Trophoblast cell (in vitro differentiated cells and primary cell): ENCODE measurements around the gene VPS26C.

Source experiments
- DNase-seq, 2 donors: peaks; one replicate each; pipeline ENCODE4 v3.0.0-alpha.2; 2016
- H2AFZ ChIP-seq: 2 replicates; pipeline ENCODE4 v1.6.1; 2013; ENCODE audit warnings: low read length, moderate library complexity, mild to moderate bottlenecking; ENCODE audit not compliant: insufficient read depth, poor library complexity
- H2AK5ac ChIP-seq: 2 replicates; pipeline ENCODE4 v1.6.1; 2013; ENCODE audit warnings: mild to moderate bottlenecking, low read length
- H2BK120ac ChIP-seq: 2 replicates; pipeline ENCODE4 v1.6.1; 2013; ENCODE audit warnings: low read length, mild to moderate bottlenecking, moderate library complexity; ENCODE audit not compliant: insufficient read depth, poor library complexity
- H2BK12ac ChIP-seq: 2 replicates; pipeline ENCODE4 v1.6.1; 2013; ENCODE audit warnings: mild to moderate bottlenecking, low read length, moderate library complexity
- H2BK5ac ChIP-seq: 2 replicates; pipeline ENCODE4 v1.6.1; 2013; ENCODE audit warnings: low read length, low read depth, moderate library complexity, mild to moderate bottlenecking; ENCODE audit not compliant: poor library complexity
- H3K14ac ChIP-seq: 2 replicates; pipeline ENCODE4 v1.6.1; 2013; ENCODE audit warnings: mild to moderate bottlenecking, low read length
- H3K18ac ChIP-seq: 2 replicates; pipeline ENCODE4 v1.6.1; 2013; ENCODE audit warnings: mild to moderate bottlenecking, low read length
- H3K23ac ChIP-seq: 2 replicates; pipeline ENCODE4 v1.6.1; 2013; ENCODE audit warnings: low read length
- H3K27ac ChIP-seq: 2 replicates; pipeline ENCODE4 v1.5.1; 2013; ENCODE audit warnings: low read depth, mild to moderate bottlenecking, inconsistent platforms, low read length, moderate library complexity
- H3K27me3 ChIP-seq: 2 replicates; pipeline ENCODE4 v1.6.1; 2013; ENCODE audit warnings: inconsistent platforms, mild to moderate bottlenecking, low read length, moderate library complexity; ENCODE audit not compliant: insufficient read depth
- H3K36me3 ChIP-seq, 2 experiments: 1 replicate in 1 of 2; 2 replicates in 1 of 2; pipeline ENCODE4 v1.6.1; 2013; ENCODE audit warnings: low read length in 2 of 2, mild to moderate bottlenecking in 2 of 2, moderate library complexity in 1 of 2; ENCODE audit not compliant: insufficient read depth in 2 of 2, control insufficient read depth in 1 of 2
- H3K4ac ChIP-seq: 2 replicates; pipeline ENCODE4 v1.6.1; 2013; ENCODE audit warnings: low read depth, mild to moderate bottlenecking, low read length, moderate library complexity
- H3K4me1 ChIP-seq, 2 experiments: 1 replicate in 1 of 2; 2 replicates in 1 of 2; pipeline ENCODE4 v1.6.1; 2013; ENCODE audit warnings: low read length in 2 of 2, mild to moderate bottlenecking in 2 of 2, moderate library complexity in 1 of 2; ENCODE audit not compliant: insufficient read depth in 2 of 2, control insufficient read depth in 1 of 2
- H3K4me2 ChIP-seq: 2 replicates; pipeline ENCODE4 v1.6.1; 2013; ENCODE audit warnings: inconsistent platforms, mild to moderate bottlenecking, low read length, moderate library complexity
- H3K4me3 ChIP-seq: 2 replicates; pipeline ENCODE4 v1.5.1; 2013; ENCODE audit warnings: mild to moderate bottlenecking, low read depth, low read length, inconsistent platforms
- H3K79me1 ChIP-seq: one replicate; pipeline ENCODE4 v1.6.1; 2013; ENCODE audit warnings: low read length
- H3K79me2 ChIP-seq: 2 replicates; pipeline ENCODE4 v1.6.1; 2013; ENCODE audit warnings: low read length, mild to moderate bottlenecking; ENCODE audit not compliant: control insufficient read depth, insufficient read depth, poor library complexity
- H3K9ac ChIP-seq: 2 replicates; pipeline ENCODE4 v1.6.1; 2013; ENCODE audit warnings: mild to moderate bottlenecking, low read length
- H3K9me3 ChIP-seq: 2 replicates; pipeline ENCODE4 v1.6.1; 2013; ENCODE audit warnings: low read depth, mild to moderate bottlenecking, control low read depth, inconsistent platforms, low read length; ENCODE audit not compliant: insufficient read depth
- H4K12ac ChIP-seq: 2 replicates; pipeline ENCODE4 v1.6.1; 2013; ENCODE audit warnings: low read depth, mild to moderate bottlenecking, low read length, moderate library complexity
- H4K8ac ChIP-seq: 2 replicates; pipeline ENCODE4 v1.6.1; 2013; ENCODE audit warnings: low read depth, mild to moderate bottlenecking, low read length, moderate library complexity
- H4K91ac ChIP-seq: one replicate; pipeline ENCODE4 v1.6.1; 2013; ENCODE audit warnings: low read depth, mild to moderate bottlenecking, low read length, moderate library complexity
- WGBS: extraction: QIAGEN DNeasy Blood & Tissue Kit; methylation state at CpG from one replicate; pipeline ENCODE4 v1.1.7; 2013; ENCODE audit warnings: missing lambda C conversion rate; ENCODE audit not compliant: insufficient read length, insufficient coverage; ENCODE audit errors: extremely low coverage; 5-methylcytosine and 5-hydroxymethylcytosine counted together

The VPS26C gene

GRCh38 chr21:37220981-37221664 lies 46.0 kb downstream of the VPS26C start:
- H2AK5ac ChIP-seq, result no peak overlapping the region
- H2BK5ac ChIP-seq, result no peak overlapping the region
- no peaks in the 10 kb centered on the region for H3K79me2 ChIP-seq
- no peak overlapping the region for H3K18ac ChIP-seq
- no peak overlapping the region for H3K23ac ChIP-seq
- H2BK120ac ChIP-seq, result no peak overlapping the region
- peak overlapping the region; percentile 43 for H3K4me3 ChIP-seq
- H3K9me3 ChIP-seq, result peaks cover 9% of the 10 kb centered on the region
- no CpG with 5 or more reads among the region's 46 CpGs for WGBS
- no peaks in the 10 kb centered on the region for H3K27me3 ChIP-seq
- peaks cover 0 to 3% of the 10 kb centered on the region in 2 experiments for H3K4me1 ChIP-seq
- no peak overlapping the region for H3K27ac ChIP-seq
- H3K4ac ChIP-seq, result no peak overlapping the region
- peak overlapping the region; percentile 13 for H2AFZ ChIP-seq
- H3K9ac ChIP-seq, result no peak overlapping the region
- H3K4me2 ChIP-seq, result peak overlapping the region; percentile 68
- H3K79me1 ChIP-seq, result no peaks in the 10 kb centered on the region
- peak overlapping the region; percentile 47 for H4K8ac ChIP-seq
- H4K12ac ChIP-seq, result no peak overlapping the region
- H3K14ac ChIP-seq, result no peak overlapping the region
- H4K91ac ChIP-seq, result no peak overlapping the region
- peak; percentile 96 for DNase-seq
- H3K36me3 ChIP-seq, result peaks cover 17 to 23% of the 10 kb centered on the region in 2 experiments
- H2BK12ac ChIP-seq, result no peak overlapping the region

- H3K4me2 ChIP-seq, result peak overlapping the region; percentile 68
- H3K9ac ChIP-seq, result no peak overlapping the region
- H4K91ac ChIP-seq, result no peak overlapping the region
- H3K4me3 ChIP-seq, result peak overlapping the region; percentile 43
- H2AK5ac ChIP-seq, result no peak overlapping the region
- no peak overlapping the region for H2BK120ac ChIP-seq
- no peak overlapping the region for H4K8ac ChIP-seq
- no peak overlapping the region for H4K12ac ChIP-seq
- no peak for DNase-seq
- no peak overlapping the region for H3K23ac ChIP-seq
- no peak overlapping the region for H2BK5ac ChIP-seq
- no peak overlapping the region for H2BK12ac ChIP-seq
- H3K27ac ChIP-seq, result no peak overlapping the region
- H3K9me3 ChIP-seq, result peaks cover 9% of the 10 kb centered on the region
- H3K18ac ChIP-seq, result no peak overlapping the region
- H3K36me3 ChIP-seq, result peaks cover 15 to 18% of the 10 kb centered on the region in 2 experiments
- WGBS, result no CpG with 5 or more reads among the region's 35 CpGs
- peaks cover 0 to 3% of the 10 kb centered on the region in 2 experiments for H3K4me1 ChIP-seq
- H3K79me1 ChIP-seq, result no peaks in the 10 kb centered on the region
- H3K14ac ChIP-seq, result no peak overlapping the region
- H2AFZ ChIP-seq, result peak overlapping the region; percentile 13
- no peaks in the 10 kb centered on the region for H3K79me2 ChIP-seq
- no peaks in the 10 kb centered on the region for H3K27me3 ChIP-seq
- H3K4ac ChIP-seq, result no peak overlapping the region
Observed at GRCh38 chr21:37220433-37220980, 46.6 kb downstream of the VPS26C start.

GRCh38 chr21:37219761-37220432 lies 47.2 kb downstream of the VPS26C start:
- Histone ChIP-seq H2BK5ac (no peak overlapping the region), H3K79me2 (no peaks in the 10 kb centered on the region), H3K4me1 (peaks cover 0 to 3% of the 10 kb centered on the region in 2 experiments), H3K18ac (no peak overlapping the region), H3K27ac (no peak overlapping the region), H3K4me3 (no peak overlapping the region), H2BK120ac (no peak overlapping the region), H2AFZ (no peak overlapping the region), H3K27me3 (no peaks in the 10 kb centered on the region), H3K9ac (no peak overlapping the region), H2AK5ac (no peak overlapping the region), H2BK12ac (no peak overlapping the region), H3K4me2 (peak overlapping the region; percentile 68), H3K14ac (no peak overlapping the region), H3K9me3 (peaks cover 8% of the 10 kb centered on the region), H3K79me1 (no peaks in the 10 kb centered on the region), H3K23ac (no peak overlapping the region), H4K91ac (no peak overlapping the region), H4K12ac (no peak overlapping the region), H4K8ac (no peak overlapping the region), H3K36me3 (peaks cover 11 to 13% of the 10 kb centered on the region in 2 experiments), H3K4ac (no peak overlapping the region)
- WGBS, result no CpG with 5 or more reads among the region's 13 CpGs
- DNase-seq, result no peak

DNA sequence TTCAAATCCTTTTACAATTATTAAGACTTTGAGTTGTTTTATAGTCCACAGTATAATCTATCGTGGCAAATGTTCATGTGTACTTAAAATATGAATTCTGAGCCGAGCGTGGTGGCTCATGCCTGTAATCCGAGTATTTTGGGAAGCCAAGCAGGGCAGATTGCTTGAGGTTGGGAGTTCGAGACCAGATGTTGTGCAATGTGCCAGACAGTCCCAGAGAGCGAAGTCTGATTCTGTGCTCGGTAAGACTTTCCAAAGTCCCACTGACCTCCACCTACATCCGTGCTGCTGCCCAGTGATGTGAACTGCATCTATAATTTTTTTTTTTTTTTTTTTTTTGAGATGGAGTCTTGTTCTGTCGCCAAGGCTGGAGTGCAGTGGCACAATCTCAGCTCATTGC lies 52.2 kb downstream of the VPS26C start:
- Histone ChIP-seq H3K23ac (no peak overlapping the region), H2BK12ac (no peak overlapping the region), H3K4me2 (no peak overlapping the region), H2AFZ (no peak overlapping the region), H2AK5ac (no peak overlapping the region), H3K4me1 (no peaks in the 10 kb centered on the region), H3K9me3 (peaks cover 2% of the 10 kb centered on the region), H2BK120ac (no peak overlapping the region), H3K79me1 (no peaks in the 10 kb centered on the region), H3K27me3 (no peaks in the 10 kb centered on the region), H3K36me3 (no peaks in the 10 kb centered on the region), H3K4me3 (no peak overlapping the region), H3K79me2 (no peaks in the 10 kb centered on the region), H4K91ac (no peak overlapping the region), H4K12ac (no peak overlapping the region), H3K27ac (no peak overlapping the region), H3K4ac (no peak overlapping the region), H3K18ac (no peak overlapping the region), H4K8ac (no peak overlapping the region), H2BK5ac (no peak overlapping the region), H3K14ac (no peak overlapping the region), H3K9ac (no peak overlapping the region)
- no CpG with 5 or more reads among the region's 9 CpGs for WGBS
- DNase-seq, result no peak
